ENCODE data around the gene PRPF40A.
A peak's percentile ranks its signal among the peaks of the same experiment; 100 is the strongest.

The PRPF40A gene

GRCh38 chr2:152648336-152648735, 68.9 kb downstream of the PRPF40A start:
- DNase-seq, result no peak

- no peak for DNase-seq
These were observed 69.7 kb downstream of the PRPF40A start for GRCh38 chr2:152647552-152647951.

- DNase-seq, result no peak
These were observed 70.5 kb downstream of the PRPF40A start for GRCh38 chr2:152646775-152647174.

- DNase-seq, result no peak
These were observed 71.0 kb downstream of the PRPF40A start for GRCh38 chr2:152646264-152646663.

GRCh38 chr2:152644189-152644873, 72.9 kb downstream of the PRPF40A start:
- no peak for DNase-seq

GRCh38 chr2:152638590-152638989, 78.7 kb downstream of the PRPF40A start:
- no peak for DNase-seq

- DNase-seq, result no peak
These were observed 79.2 kb downstream of the PRPF40A start for GRCh38 chr2:152638056-152638455.

GRCh38 chr2:152637251-152637650, 80.0 kb downstream of the PRPF40A start:
- no peak for DNase-seq

GRCh38 chr2:152635635-152636298, 81.5 kb downstream of the PRPF40A start:
- peak; percentile 68 for DNase-seq

GRCh38 chr2:152632736-152633135, 84.5 kb downstream of the PRPF40A start:
- DNase-seq, result no peak

- no peak for DNase-seq
These were observed 86.8 kb downstream of the PRPF40A start for GRCh38 chr2:152630466-152630865.

GRCh38 chr2:152629202-152629601, 88.1 kb downstream of the PRPF40A start:
- DNase-seq, result no peak

- peak; percentile 50 for DNase-seq
These were observed 89.8 kb downstream of the PRPF40A start for GRCh38 chr2:152627351-152627957.

- DNase-seq, result no peak
These were observed 90.3 kb downstream of the PRPF40A start for GRCh38 chr2:152626911-152627339.

GRCh38 chr2:152624805-152625204, 92.5 kb downstream of the PRPF40A start:
- no peak for DNase-seq

- no peak for DNase-seq
These were observed 93.5 kb downstream of the PRPF40A start for GRCh38 chr2:152623775-152624174.

GRCh38 chr2:152623076-152623740, 94.1 kb downstream of the PRPF40A start:
- no peak for DNase-seq

GRCh38 chr2:152622219-152622618, 95.0 kb downstream of the PRPF40A start:
- DNase-seq, result no peak

GRCh38 chr2:152620985-152621384, 96.3 kb downstream of the PRPF40A start:
- no peak for DNase-seq

- no peak for DNase-seq
These were observed 97.1 kb downstream of the PRPF40A start for GRCh38 chr2:152620208-152620607.

GRCh38 chr2:152618193-152618564, 99.1 kb downstream of the PRPF40A start:
- no peak for DNase-seq

GRCh38 chr2:152617456-152618192, 99.6 kb downstream of the PRPF40A start:
- no peak for DNase-seq

GRCh38 chr2:152615177-152615576, 102.1 kb downstream of the PRPF40A start:
- DNase-seq, result no peak
